Skin of body (tissue), 2 donors: Measurements from ENCODE around the gene HNRNPUL2. TPM values are rescaled to one million over a fixed set of nuclear protein-coding genes. Genes with fewer than 3 reads are reported as not detected.
"Not testable (repeated sequence)": the region's sequence is repeated elsewhere in the genome, so short reads cannot be mapped to it uniquely, and the experiment has no call there.

ENCODE experiments used
- DNase-seq: peaks from one replicate; lab custom pipeline; 2025; lab: John Stamatoyannopoulos, UW
- total RNA-seq: library from RNA; depleted of rRNA; stranded (reverse); fragments of >200 nt; gene quantifications from one replicate; pipeline ENCODE4 v1.2.3, GENCODE V29; 2014

HNRNPUL2 gene
- total RNA-seq: 33.3 TPM

DNA sequence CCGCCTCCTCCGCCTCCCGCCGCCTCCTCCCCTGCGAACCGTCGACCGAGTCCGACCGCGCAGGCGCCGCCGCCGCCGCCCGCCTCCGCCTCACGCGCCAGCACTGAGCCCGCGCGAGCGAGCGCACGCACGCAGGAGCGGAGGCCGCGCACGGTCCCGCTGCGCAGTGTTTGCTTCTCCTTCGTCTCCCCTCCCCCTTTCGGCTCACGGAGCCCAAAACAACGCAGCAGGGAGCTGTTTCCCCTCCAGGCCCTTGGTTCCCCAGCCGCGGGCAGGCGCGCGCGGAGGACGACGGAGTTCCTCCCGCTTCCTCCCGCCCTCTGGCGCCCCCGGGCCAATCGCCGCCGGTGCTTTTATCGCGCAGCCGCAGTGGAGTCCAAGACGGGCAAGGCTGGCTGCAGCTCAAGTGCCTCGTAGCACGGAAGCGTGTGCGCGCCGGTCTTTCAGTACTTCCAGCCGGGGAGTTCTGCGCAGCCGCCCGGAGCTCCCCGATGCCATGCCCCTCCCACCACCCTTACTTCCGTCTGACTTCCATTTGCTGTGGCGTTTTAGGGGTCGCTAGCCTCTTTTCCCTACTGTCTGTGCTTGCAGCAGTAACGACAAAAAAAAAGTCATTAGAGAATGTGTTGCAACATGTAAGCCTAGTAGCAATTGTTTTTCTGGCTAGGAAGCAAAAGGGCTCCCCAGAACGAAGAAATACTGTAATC is at the start of gene HNRNPUL2:
Gene HNRNPUL2 (minus strand): TSS at position 293 of the 707 bp plus-strand sequence. CDS start 301 bp downstream, outside the sequence.
- peak; percentile 99 for DNase-seq

DNA sequence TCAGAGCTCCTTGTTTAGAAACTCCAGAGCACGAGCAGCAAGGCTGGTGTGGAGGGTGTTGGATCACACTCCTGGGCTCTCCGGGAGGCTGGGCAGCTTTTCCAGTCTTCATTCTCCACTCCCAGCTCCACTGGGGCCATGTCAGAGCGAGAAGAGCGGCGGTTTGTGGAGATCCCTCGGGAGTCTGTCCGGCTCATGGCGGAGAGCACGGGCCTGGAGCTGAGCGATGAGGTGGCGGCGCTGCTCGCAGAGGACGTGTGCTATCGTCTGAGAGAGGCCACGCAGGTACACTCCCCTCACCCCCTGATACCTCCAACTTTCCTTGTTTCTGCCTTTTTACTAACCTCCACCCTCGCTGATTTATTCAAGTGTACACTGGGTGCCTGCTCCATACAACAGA is 48.4 kb upstream of the HNRNPUL2 start:
- DNase-seq: no peak

DNA sequence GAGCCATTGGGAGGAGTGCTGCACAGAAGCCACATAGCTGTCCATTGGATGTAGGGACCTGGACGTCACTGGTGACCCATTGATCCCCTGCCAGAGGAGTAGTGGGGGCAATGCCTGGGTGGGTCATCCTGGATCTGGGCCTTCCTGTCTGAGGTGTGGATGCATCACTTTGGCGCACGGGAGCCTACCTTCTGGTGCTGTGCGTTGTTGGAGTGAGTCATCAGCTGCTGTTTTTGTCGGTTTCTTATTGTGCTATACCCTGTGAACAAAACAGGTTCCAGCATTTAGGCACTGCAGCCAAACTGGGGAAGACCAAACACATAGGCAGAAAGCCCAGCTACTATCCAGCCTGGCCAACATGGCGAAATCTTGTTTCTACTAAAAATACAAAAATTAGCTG is 47.1 kb upstream of the HNRNPUL2 start:
- DNase-seq: no peak

DNA sequence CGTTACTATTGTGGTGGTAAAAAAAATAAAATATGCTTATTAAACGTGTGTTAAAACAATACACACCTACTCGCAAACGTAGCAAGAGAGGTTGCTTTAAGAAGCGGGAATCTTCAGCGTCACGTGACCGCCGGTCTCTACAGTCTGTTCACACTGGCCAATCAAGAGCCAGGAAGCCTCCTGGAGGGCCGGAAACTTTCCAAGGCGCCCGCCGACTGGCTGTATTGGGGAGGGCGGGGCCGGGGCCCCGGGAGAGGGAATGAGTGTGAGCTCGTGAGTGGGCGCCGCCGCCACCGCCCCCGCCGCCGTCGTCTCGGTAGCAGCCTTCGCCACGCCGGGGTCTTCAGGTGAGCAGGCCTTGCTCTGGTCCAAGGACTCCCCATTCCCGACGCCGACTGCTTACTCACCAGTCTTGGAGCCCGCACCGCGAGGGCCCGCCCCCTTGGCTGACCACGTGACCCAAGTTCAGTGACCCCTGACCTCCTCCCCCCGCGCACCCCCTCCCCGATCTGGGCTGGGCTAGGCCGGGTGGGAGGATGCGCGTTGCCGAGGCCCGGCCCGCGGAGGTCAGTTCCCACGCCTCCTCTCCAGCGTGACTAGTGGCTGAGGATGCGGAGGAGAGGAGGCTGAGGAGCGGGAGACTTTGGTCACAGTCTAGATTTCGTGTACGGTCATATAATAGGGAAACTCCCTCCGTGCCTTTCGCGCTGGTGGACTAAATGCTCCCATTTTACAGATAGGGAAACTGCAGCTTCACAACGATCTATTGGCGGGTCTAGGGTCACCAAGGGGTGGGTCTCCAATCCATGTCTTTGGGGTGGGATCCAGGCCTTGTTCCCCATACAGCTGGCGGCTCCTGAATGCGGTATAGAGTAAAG is 44.1 kb upstream of the HNRNPUL2 start, which contains the start of gene TAF6L:
Gene TAF6L (plus strand): TSS at position 253 of the 878 bp plus-strand sequence. CDS start 4,388 bp downstream, outside the sequence.
- peak; percentile 95 for DNase-seq

DNA sequence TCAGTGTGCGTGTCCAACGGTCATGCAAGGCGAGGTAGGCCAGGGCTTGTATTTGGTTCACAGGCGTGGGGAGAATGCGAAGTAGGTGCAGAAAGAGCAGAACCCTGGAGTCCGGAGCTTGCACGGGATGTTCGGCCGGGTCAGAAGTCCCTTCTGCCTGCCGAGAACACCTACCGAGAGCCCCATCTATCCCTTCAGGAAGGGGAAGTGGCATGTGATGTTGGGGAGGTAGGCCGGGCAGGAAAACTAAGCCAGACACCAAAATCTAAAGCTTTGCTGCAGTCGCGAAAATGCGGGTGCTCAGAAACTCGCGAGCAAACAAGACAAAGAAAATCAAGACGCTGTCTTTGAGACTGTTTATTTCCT is 43.5 kb upstream of the HNRNPUL2 start:
- no peak for DNase-seq

DNA sequence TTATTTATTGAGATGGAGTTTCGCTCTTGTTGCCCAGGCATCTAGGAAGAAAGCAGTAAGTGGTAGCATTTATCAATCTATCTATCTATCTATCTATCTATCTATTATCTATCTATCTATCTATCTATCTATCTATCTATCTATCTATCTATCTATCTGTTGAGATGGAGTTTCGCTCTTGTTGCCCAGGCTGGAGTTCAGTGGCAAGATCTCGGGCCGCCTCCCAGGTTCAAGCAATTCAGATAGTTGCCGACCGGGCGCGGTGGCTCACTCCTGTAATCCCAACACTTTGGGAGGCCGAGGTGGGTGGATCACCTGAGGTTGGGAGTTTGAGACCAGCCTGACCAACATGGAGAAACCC is 33.6 kb upstream of the HNRNPUL2 start:
- DNase-seq: not testable (repeated sequence)

DNA sequence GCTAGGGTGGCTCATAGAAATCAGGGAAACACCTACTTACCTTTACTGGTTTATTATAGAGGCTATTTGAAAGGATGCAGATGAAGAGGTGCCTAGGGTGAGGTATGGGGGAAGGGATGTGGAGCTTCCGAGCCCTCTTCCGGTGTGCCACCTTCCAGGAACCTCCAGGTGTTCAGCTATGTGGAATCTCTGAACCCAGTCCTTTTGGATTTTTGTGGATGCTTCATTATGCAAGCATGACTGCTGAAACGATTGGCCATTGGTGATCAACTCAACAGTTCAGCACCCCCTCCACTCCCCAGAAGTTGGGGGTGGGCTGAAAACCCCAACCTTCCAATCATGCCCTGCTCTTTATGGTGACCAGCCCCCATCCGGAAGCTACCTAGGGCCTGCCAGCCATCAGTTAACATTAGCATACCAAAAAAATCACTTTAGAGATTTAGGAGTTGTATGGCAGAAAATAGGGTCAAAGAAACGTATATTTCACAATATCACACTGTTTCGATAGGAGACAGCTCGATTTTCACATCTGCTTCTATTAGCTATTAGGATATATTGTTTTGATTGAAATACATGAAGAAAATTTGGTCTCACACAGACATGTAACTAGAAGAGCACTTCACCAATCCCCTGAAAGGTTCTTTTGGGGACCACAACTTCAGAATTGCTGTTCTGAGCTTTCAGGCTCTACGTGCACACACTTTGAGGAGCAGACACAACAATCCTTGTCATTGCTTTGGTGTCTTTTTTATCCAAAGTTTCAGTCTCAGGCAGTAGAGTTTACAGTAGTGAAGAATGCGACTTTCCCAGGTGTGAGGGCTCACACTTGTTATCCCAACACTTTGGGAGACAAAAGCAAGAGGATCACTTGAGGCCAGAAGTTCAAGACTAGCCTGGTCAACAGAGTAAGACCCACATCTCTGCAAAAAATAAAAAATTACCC is 30.9 kb upstream of the HNRNPUL2 start:
- DNase-seq: no peak

DNA sequence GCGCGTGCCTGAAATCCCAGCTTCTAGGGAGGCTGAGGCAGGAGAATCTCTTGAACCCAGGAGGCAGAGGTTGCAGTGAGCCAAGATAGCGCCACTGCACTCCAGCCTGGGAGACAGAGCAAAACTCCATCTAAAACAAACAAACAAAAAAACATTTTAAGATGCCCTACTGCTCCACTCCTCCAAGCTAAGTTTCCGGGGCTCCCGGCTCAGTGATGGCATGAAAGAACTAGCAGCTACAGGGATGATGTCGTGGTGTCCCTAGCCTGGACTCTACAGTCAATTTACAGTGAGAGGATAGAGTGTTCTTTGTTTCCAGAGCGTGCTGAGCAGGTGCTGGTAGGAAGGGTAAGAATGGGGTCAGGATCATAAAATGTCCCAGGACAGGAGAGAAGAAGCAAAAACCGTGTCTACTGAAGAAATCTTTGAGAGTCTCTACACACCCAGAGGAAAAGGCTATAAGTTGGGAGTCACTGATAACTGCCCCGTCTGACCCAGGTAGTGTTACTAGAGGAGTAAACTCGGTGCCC is 27.9 kb upstream of the HNRNPUL2 start:
- no peak for DNase-seq

DNA sequence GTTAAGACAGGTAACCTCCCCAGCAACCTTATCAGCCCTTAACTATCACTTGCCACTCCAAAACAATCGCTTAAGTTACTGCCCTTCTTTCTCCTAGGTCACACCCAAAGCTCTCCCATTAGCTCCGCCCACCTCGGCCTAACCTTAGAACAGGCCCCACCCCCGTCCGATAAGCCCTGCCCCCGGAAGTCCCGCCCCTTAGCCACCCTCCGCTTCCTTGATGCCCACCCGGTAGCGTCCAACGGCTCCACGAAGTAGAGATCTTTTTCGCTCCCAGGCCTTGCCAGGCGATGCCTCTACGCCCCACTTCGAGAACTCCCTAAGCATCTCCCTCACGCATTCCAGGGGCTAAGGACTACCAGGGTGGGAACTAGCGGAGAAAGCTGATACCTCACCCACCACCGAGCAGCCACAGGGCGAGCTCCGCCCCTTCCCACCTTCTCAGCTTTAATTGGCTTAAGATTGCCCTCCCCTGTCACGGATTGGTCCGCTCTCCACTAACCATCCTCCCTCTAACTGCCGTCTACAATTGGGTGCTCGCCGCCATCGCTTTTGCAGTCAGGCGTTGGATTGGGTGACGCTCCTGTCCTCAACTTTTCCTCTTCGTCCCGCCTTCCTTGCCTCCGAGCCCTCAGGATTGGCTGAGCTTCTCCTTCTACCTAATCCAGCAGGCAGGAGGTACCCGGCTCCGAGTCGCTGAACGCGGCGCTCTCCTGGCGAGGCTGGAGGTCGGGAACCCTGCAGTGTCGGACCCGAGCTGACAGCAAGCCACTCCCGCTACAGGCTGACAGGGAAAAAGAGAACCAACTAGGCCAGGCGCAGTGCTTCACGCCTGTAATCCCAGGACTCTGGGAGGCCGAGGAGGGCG is 26.7 kb upstream of the HNRNPUL2 start, which contains the start of gene ZBTB3:
Gene ZBTB3 (minus strand): TSS at position 425 of the 868 bp plus-strand sequence. CDS start 496 bp downstream, outside the sequence.
- DNase-seq: peak; percentile 99

DNA sequence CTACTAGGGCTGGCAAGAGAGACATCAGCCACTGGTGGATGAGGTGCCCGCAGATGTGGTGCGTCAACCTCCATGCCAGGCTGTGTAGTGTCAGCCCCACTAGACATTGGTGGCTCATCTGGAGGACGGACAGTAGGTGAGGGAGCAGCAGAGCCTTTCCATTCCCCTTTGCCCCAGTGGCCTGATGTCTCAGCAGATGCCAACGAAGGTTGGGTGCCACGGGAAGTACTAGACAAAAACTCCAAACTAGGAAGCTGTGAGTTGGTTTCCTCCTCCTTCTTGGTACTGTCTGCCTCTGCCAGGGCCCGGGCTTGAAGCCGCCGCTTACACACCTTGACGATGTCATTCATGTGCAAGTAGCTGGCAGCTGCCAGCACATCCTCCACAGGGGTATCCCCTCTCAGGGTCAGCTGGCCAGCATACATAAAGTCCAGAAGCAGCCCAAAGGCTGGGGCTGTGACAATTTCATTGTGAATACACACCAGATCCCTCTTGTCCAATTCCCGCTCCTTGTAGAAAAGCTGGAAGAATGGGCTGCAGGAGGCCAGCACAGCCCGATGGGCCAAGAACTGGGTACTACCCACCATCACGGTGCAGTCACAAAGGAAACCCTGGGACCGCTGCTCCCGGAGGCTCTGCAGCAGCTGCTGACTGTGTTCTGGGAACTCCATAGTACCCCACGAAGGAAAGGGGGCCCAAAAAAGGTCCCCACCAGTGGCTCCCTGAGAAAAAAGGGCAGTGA is 25.9 kb upstream of the HNRNPUL2 start:
- DNase-seq: no peak

DNA sequence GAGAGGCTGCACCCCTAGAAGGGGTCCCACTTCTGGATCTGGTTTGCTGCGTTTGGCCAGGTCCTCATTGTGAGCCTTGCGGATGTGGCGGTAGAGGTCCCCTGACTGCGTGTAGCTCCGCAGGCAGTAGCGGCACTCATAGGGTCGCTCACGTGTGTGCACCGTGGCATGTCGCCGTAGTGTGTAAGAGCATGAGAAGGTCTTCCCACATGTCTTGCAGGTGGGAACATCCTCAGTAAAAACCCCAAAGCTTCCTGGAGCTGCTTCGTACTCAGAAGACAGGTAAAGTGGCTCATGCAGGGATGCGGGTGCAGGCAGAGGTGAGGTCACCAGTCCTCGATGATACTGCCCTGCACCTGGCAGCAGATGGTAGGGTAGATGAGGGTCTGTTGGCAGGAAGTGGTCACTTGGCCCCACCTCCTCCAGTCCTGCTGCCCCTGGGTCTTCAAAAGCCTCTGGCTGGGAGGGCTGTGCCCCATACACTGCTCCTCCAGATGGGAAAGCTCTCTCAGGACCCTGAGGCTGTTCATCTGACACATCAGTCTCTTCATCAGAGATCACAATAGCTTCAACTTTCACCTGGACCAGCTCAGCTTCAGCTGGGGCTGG is 25.0 kb upstream of the HNRNPUL2 start:
- DNase-seq: no peak

DNA sequence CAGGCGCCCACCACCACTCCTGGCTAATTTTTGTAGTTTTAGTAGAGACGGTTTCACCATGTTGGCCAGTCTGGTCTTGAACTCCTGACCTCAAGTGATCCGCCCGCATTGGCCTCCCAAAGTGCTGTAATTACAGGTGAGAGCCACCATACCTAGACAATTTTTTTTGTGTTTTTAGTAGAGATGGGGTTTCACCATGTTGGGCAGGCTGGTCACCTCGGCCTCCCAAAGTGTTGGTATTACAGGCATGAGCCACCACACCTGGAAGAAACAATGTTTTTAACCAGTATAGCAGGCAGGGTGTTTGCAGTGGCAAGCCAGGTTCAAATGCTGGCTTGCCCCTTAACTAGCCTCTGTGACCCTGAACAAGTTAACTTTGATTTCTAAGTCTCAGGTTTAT is 22.7 kb upstream of the HNRNPUL2 start:
- not testable (repeated sequence) for DNase-seq

DNA sequence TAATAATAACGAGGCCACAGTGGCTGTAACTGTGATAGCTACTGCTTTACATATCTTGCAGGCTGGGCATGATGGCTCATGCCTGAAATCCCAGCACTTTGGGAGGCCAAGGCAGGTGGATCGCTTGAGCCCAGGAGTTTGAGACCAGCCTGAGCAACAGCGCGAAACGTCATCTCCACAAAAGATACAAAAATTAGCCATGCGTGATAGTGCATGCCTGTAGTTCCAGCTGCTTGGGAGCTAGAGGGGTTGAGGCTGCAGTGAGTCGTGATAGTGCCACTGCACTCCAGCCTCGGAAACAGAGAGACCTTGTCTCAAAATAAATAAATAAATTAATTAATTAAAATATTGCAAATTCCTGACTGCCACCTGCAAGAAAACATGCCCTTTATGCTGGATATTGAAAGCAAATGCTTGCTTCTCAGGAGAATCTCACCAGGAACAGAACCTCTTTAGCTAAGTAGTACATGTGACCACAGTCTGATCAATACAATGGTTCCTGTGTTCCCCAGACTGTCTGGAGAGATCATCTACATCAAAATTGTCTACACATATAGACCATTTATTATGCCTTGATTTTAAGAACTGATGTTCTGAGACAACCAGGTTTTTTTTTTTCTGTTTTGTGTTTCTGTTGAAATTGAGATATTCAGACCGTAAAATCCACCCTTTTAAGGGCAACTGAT is 20.4 kb upstream of the HNRNPUL2 start:
- no peak for DNase-seq

DNA sequence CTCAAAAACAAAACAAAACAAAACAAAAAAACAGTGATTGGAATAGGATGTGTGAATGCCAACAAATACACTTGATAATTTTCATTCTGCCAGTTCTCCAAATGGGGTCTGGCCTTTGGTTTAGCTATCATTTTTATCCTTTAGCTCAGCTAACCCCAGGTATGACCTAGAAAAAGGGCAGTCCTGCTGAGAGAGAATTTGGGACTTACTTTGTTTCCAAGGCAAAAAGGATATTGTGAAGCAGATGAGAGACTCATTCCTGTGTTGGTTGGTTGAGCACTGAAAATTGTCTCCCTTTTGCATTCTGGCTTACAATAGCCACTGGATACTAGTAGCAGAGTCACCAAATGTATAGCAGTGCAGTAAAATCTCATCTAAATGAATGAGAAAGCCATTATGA is 9.9 kb upstream of the HNRNPUL2 start:
- no peak for DNase-seq

DNA sequence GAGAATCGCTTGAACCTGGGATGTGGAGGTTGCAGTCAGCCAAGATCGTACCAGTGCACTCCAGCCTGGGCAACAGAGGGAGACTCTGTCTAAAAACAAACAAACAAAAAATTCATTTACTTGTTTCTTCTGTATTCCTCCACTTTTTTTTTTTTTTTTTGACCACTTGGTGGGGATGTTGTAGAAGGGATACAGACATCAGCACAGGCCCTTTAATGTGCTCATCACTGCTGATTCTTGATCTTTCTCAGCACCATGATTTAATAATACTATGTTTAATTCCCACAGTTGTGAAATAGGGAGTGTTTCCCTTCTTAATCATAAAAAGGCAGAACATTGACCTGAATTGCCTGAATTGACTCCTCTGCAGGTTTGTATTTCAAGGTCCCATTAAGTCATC is 5.6 kb upstream of the HNRNPUL2 start:
- DNase-seq: no peak

DNA sequence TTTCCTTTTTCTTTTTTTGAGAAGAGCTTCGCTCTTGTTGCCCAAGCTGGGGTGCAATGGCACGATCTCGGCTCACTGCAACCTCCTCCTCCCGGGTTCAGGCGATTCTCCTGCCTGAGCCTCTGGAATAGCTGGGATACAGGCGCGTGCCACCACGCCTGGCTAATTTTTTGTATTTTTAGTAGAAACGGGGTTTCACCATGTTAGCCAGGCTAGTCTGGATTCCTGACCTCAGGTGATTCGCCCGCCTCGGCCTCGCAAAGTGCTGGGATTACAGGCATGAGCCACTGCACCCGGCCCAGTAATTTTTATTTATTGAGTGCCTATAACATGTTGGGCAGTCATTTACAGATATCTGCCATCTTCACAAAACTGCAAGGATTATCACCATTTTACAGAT is 2.8 kb upstream of the HNRNPUL2 start:
- DNase-seq: not testable (repeated sequence)

DNA sequence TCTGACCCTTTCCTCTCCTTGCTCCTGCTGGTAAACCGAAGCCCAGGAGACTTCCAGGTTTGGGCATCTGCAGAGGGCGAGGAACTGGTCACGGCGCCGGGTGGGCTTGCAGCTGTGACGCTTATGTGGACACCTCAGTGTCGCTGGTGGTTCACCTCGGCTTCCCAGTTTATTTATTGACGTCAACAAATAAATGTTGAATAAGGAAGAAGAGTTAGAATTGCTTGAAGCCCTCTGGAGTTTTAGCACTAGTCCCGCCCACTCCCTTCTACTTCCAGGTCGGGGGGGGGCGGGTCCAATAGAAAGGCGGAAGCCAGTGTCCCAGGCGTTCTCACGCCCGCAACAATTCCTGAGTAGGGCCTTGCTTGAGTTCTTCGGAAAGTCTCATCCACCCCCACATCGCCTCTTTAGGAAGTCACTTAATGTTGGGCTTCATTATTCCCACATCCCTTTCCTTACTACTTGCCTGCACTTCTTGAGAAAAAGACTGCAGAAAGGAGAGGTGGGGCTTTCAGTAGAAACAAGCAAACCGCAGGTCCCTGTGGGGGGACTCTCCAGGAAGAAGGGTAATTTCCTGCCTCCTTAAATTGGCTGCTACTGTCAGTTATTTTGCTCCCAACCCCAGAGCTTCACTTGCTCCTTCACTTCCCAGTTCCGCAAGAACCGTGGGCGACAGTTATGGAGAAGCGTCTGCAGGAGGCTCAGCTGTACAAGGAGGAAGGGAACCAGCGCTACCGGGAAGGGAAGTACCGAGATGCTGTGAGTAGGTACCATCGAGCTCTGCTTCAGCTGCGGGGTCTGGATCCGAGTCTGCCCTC is 1.1 kb upstream of the HNRNPUL2 start, which contains the start of gene TTC9C:
Gene TTC9C (plus strand): TSS at position 316 of the 818 bp plus-strand sequence. CDS start 363 bp downstream, at position 679.
- DNase-seq: peak; percentile 93
